Measurements from ENCODE around the gene DLGAP4.

DLGAP4 gene

DNA sequence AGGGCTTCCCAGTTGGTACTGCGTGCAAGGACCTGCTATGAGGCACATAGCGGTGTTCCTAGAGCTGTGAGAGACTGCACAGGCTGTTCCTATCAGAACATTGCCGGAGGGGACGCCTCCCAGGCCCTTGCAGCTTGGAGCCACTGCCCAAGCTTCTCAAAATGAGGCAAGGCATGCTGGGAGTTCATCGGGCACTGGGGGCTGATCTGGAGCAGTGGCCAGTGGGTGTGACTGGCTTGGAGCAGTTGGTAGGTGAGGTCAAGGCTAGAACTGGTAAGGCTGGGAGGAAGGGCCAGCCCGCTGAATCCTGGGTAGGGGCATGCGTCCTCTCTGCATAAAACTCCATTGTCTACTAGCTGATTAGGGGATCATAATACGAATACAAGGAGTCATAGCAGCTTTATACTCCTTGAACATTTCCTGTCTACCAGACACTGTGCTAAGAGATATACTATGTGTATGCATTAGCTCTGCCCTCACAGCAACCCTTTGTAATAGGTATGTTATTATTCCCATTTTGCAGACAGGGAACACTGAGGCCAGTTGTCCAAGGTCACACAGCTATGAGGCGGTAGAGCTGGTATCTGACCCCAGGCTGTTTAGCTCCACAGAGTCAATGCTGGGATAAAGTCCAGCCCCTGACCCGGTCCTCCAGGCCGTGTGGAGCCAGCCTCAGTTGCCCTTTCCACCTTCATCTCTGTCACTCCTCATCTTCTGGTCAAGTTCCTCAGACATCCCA lies 53.7 kb downstream of the DLGAP4 start:
- CTCF ChIA-PET = no interaction called here
- no peak overlapping the region for H3K4me3 ChIP-seq (ENCODE audit: low read depth, low read length)
- no peak for DNase-seq (ENCODE audit: low read depth, low spot score)
- POLR2A ChIA-PET = no interaction called here
- TF ChIP-seq, protein P1, sequence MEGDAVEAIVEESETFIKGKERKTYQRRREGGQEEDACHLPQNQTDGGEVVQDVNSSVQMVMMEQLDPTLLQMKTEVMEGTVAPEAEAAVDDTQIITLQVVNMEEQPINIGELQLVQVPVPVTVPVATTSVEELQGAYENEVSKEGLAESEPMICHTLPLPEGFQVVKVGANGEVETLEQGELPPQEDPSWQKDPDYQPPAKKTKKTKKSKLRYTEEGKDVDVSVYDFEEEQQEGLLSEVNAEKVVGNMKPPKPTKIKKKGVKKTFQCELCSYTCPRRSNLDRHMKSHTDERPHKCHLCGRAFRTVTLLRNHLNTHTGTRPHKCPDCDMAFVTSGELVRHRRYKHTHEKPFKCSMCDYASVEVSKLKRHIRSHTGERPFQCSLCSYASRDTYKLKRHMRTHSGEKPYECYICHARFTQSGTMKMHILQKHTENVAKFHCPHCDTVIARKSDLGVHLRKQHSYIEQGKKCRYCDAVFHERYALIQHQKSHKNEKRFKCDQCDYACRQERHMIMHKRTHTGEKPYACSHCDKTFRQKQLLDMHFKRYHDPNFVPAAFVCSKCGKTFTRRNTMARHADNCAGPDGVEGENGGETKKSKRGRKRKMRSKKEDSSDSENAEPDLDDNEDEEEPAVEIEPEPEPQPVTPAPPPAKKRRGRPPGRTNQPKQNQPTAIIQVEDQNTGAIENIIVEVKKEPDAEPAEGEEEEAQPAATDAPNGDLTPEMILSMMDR (IDR thresholded peaks at IDR 0.05; ENCODE audit: insufficient read depth, low read length, missing control alignments) = no peak

GRCh38 chr20:36360429-36360828 lies 54.3 kb downstream of the DLGAP4 start:
- TF ChIP-seq, protein P1 (IDR thresholded peaks at IDR 0.05; ENCODE audit: insufficient read depth, low read length, missing control alignments) = no peak
- POLR2A ChIA-PET = no interaction called here

GRCh38 chr20:36361406-36361805 lies 55.3 kb downstream of the DLGAP4 start:
- TF ChIP-seq, protein P1 (IDR thresholded peaks at IDR 0.05; ENCODE audit: insufficient read depth, low read length, missing control alignments) = no peak
- ChIA-PET POLR2A (no interaction called here), CTCF (no interaction called here)
- no peak overlapping the region for H3K4me3 ChIP-seq (ENCODE audit: low read depth, low read length)
- no peak for DNase-seq (ENCODE audit: low read depth, low spot score)

More at GRCh38 chr20:36360429-36360828, 54.3 kb downstream of the DLGAP4 start:
- CTCF ChIA-PET = no interaction called here
- no peak for DNase-seq (ENCODE audit: low read depth, low spot score)
- no peak overlapping the region for H3K4me3 ChIP-seq (ENCODE audit: low read depth, low read length)

DNA sequence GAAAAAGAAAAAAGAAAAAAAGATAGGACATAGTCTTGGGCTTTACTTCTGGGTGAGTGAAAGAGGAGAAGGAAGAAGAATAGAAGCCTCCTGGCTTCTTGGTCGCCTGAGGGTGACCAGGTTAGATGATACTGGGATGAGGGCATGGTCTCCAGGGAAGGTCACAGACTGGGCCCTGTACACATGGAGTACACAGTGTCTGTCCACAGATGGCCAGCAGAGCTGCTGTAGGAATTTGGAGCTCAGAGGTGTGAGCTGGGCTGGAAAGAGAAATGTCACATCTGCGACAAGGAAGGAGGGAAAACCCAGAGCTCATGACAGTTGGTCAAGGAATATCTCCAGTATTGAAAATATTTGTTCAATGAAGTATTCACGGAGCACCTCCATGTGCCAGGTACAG lies 56.1 kb downstream of the DLGAP4 start:
- no peak overlapping the region for H3K4me3 ChIP-seq (ENCODE audit: low read depth, low read length)
- ChIA-PET CTCF (no interaction called here), POLR2A (no interaction called here)
- DNase-seq (ENCODE audit: low read depth, low spot score) = no peak
- TF ChIP-seq, protein P1 (IDR thresholded peaks at IDR 0.05; ENCODE audit: insufficient read depth, low read length, missing control alignments) = no peak

GRCh38 chr20:36362978-36363713 lies 57.0 kb downstream of the DLGAP4 start:
- ChIA-PET CTCF (no interaction called here), POLR2A (no interaction called here)
- TF ChIP-seq, protein P1 (IDR thresholded peaks at IDR 0.05; ENCODE audit: insufficient read depth, low read length, missing control alignments) = no peak
- H3K4me3 ChIP-seq (ENCODE audit: low read depth, low read length) = no peak overlapping the region
- DNase-seq (ENCODE audit: low read depth, low spot score) = no peak

DNA sequence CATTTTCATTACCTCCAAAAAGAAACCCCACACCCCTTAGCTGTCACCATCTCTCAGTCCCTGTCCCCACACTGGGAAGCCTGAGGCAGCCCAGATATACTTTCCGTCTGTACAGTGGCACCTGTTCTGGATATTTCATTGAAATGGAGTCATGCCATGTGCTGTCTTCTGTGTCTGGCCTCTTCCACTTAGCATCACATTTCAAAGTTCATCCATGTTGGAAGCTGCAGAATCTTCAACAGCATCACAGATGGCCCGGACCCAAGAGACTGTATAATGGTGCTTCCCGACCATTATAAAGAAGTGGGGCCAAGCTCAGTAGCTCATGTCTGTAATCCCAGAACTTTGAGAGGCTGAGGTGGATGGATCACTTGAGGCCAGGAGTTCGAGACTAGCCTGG lies 58.4 kb downstream of the DLGAP4 start:
- no peak for DNase-seq (ENCODE audit: low read depth, low spot score)
- TF ChIP-seq, protein P1 (IDR thresholded peaks at IDR 0.05; ENCODE audit: insufficient read depth, low read length, missing control alignments) = no peak
- no peak overlapping the region for H3K4me3 ChIP-seq (ENCODE audit: low read depth, low read length)
- POLR2A ChIA-PET = no interaction called here
- CTCF ChIA-PET = no interaction called here

All from AG04449 (cell line).